ENCODE results near the gene RHOG.

Gene RHOG

DNA sequence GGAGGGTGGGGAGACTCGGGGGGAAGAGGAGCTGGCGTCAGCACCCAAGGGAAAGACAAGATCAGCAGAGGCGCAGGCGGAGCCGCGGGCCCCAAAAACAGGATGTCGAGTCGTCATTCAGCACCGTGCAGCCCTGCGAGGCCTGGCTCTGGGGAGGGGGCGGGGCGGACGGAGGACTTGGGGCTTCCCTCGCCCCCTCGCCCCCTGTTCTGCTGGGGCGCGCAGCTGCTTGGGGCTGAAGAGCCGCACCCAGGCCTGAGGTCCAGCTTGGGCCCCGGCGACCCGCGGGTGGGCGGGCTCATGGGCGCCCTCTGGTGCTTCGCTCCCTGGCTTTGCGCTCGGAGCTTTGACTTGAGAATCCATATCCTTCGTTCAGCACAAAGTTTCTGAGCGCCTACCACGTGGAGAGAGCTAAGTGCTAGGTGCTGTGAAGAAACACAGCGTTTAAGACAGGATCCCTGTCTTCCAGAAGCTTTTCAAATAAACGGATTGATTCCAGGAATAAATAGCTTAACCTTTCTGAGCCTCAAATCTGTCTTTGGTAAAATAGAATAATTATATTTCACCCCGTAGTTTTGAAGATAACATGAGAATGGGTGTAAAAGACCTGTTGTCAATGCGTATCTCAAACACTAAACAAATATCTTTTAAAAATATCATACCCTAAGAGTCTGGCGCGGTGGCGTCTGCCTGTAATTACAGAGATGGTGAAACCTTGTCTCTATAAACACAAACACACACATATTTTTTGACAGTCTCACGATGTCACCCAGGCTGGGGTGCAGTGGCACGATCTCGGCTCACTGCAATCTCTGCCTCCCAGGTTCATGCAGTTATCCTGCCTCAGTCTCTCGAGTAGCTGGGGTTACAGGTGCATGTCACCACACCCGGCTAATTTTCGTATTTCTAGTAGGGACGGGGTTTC lies 929 bp upstream of the RHOG start:
- DNase-seq = peak; percentile 84
- Histone ChIP-seq H3K36me3 (replicated peaks) (no peaks in the 10 kb centered on the region), H3K4me3 (ENCODE audit: low read depth, low read length) (peak overlapping the region; percentile 73), H3K27me3 (replicated peaks) (no peaks in the 10 kb centered on the region), H3K27ac (peak overlapping the region; percentile 84)
- peak; percentile 85 for TF ChIP-seq CTCF (IDR thresholded peaks at IDR 0.05; ENCODE audit: low read depth, low read length, missing control alignments)
- in situ Hi-C loops (cut with HindIII; ENCODE audit: low pct_ligation_motif_present, low sequenced_read_pairs) = loop anchor here (25.0 kb wide), 1 partner anchor 221 kb away; no protein-coding TSS in a partner anchor

DNA sequence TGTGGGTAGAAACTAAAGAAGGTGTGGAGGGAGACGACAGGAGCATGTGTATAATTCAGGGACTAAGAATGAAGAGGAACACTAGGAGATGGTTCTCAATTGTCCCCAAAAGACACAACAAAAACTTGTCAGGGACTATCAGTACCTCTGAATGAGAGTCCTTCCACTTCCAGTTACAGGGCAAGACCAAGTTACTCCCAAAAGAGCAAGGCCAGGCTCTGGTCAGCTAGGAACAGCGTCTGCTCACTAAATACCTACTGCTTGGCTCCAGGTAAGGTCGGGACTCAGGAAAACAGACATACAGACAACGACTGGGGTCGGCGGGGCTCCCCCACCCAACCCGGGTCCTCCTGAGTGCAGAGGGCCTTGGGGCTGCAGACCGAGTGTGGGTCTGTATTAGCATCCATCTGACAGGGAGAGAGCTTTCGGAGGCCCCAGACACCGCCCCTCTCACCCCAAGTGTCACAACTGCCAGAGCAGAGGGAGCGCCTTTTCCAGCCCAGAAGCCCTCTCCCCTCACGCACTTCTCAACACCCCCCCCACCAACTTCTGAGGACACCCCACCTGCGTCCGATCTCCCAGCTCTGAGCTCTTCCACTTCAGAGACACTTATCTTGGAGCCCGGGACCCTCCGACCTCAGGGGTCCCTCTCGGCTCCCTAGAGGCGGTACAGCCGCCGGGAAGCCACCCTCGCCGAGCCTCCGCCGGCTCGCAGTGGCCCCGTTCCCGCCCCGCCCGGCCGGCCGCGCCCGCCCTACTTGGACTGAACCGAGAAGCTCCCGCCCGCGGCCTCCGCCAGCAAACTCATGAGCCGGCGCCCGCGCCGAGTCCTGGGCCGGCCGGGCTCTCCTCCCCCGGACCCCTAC lies 522 bp downstream of the RHOG start:
- H3K36me3 ChIP-seq (replicated peaks) = peaks cover under 1% of the 10 kb centered on the region
- no peaks in the 10 kb centered on the region for H3K27me3 ChIP-seq (replicated peaks)
- in situ Hi-C loops (cut with HindIII; ENCODE audit: low pct_ligation_motif_present, low sequenced_read_pairs) = loop anchor here (25.0 kb wide), 1 partner anchor 222 kb away; no protein-coding TSS in a partner anchor
- no peak for TF ChIP-seq CTCF (IDR thresholded peaks at IDR 0.05; ENCODE audit: low read depth, low read length, missing control alignments)
- H3K4me3 ChIP-seq (ENCODE audit: low read depth, low read length) = peak overlapping the region; percentile 73
- peak overlapping the region; percentile 8 for H3K27ac ChIP-seq
- no peak for DNase-seq

DNA sequence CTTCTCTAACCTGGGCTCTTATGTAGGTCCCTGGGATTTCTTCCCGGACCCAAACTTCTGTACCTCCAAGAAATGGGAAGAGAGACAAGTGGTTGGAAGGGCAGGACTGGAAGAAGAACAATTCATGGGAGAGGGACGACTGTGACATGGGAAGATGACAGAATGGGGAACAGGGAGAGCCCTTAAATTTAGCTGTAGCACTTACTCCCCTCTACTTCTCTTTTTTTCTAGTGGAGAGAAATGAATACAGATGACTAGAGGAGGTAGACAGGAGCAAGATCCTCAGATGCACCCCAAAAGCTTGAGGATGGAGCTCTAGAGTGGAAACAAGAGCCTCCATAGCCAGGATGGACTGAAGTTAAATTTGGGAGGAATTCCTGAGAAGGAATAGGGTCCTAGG lies 2.3 kb downstream of the RHOG start:
- in situ Hi-C loops (cut with HindIII; ENCODE audit: low pct_ligation_motif_present, low sequenced_read_pairs) = loop anchor here (25.0 kb wide), 1 partner anchor 224 kb away; no protein-coding TSS in a partner anchor
- no peak overlapping the region for H3K4me3 ChIP-seq (ENCODE audit: low read depth, low read length)
- no peaks in the 10 kb centered on the region for H3K27me3 ChIP-seq (replicated peaks)
- no peak overlapping the region for H3K27ac ChIP-seq
- no peak for TF ChIP-seq CTCF (IDR thresholded peaks at IDR 0.05; ENCODE audit: low read depth, low read length, missing control alignments)
- H3K36me3 ChIP-seq (replicated peaks) = peaks cover 10% of the 10 kb centered on the region
- DNase-seq = no peak

GRCh38 chr11:3837793-3838192 lies 3.0 kb downstream of the RHOG start:
- no peaks in the 10 kb centered on the region for H3K27me3 ChIP-seq (replicated peaks)
- H3K36me3 ChIP-seq (replicated peaks) = peaks cover 10% of the 10 kb centered on the region
- no peak for DNase-seq
- no peak for TF ChIP-seq CTCF (IDR thresholded peaks at IDR 0.05; ENCODE audit: low read depth, low read length, missing control alignments)
- H3K27ac ChIP-seq = no peak overlapping the region
- no peak overlapping the region for H3K4me3 ChIP-seq (ENCODE audit: low read depth, low read length)
- in situ Hi-C loops (cut with HindIII; ENCODE audit: low pct_ligation_motif_present, low sequenced_read_pairs) = loop anchor here (25.0 kb wide), 1 partner anchor 225 kb away; no protein-coding TSS in a partner anchor

DNA sequence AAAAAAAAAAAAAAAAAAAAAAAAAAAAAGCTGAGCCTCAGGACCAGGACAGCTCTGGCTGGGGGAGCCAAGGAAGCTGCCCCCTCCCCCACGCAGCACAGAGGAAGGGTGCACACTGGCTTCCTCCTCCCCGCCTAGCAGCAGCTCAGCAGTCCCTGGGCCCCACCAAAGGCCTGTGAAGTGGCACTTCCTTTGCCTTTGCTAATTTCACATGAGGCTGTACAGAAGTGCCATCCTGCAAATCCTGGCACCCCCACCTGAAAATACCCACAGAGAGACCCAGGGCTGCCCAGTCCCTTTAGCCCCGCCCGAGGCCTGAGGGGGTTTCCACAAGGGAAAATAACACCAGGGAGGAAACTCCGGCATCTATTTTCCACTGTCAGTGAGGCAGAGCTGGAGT lies 3.9 kb downstream of the RHOG start:
- in situ Hi-C loops (cut with HindIII; ENCODE audit: low pct_ligation_motif_present, low sequenced_read_pairs) = loop anchor here (25.0 kb wide), 1 partner anchor 225 kb away; no protein-coding TSS in a partner anchor

More for the DNA sequence above, 3.9 kb downstream of the RHOG start:
- no peak for DNase-seq
- Histone ChIP-seq H3K36me3 (replicated peaks) (peaks cover 10% of the 10 kb centered on the region), H3K27me3 (replicated peaks) (no peaks in the 10 kb centered on the region), H3K27ac (no peak overlapping the region), H3K4me3 (ENCODE audit: low read depth, low read length) (no peak overlapping the region)
- TF ChIP-seq CTCF (IDR thresholded peaks at IDR 0.05; ENCODE audit: low read depth, low read length, missing control alignments) = no peak
